Endothelial cell of umbilical vein (primary cell): ENCODE results near the gene CD47. TPM values are rescaled to one million over a fixed set of nuclear protein-coding genes. Genes with fewer than 3 reads are reported as not detected.

ENCODE experiments used
- BruUV-seq: library from RNA; stranded (reverse); fragments of 400-500 nt; replicated peaks from 2 replicates; lab custom pipeline; 2021; lab: Mats Ljungman, UMichigan
- CTCF ChIA-PET: fragments of 300-600, 350-600 bp; sonication (Branson Sonifier 250); formaldehyde crosslinking; loops from one replicate; lab custom pipeline; 2021; ENCODE audit warnings: antibody characterized with exemption, inconsistent platforms; lab: Charles Lee
- POLR2A ChIA-PET: fragments of 300-600, 350-600 bp; sonication (Branson Sonifier 250); formaldehyde crosslinking; loops from one replicate; lab custom pipeline; 2021; ENCODE audit warnings: antibody characterized with exemption, inconsistent platforms; lab: Charles Lee
- DNase-seq: peaks from one replicate; pipeline ENCODE4 v3.0.0-alpha.2; 2011; ENCODE audit warnings: low read depth, low spot score
- FAIRE-seq: peaks from 2 replicates; lab custom pipeline; 2011; peaks lifted over from hg19 to GRCh38; lab: Jason Lieb, UNC
- H2AFZ ChIP-seq: 2 replicates; pipeline ENCODE4 v1.6.0; 2012; ENCODE audit warnings: low read depth, low read length, control low read depth, inconsistent platforms
- H3K27ac ChIP-seq: 2 replicates; pipeline ENCODE4 v1.5.1; 2011; ENCODE audit warnings: low read depth, mild to moderate bottlenecking, control low read depth, low read length, moderate library complexity; ENCODE audit not compliant: insufficient read depth
- H3K27me3 ChIP-seq, 2 experiments: 2 replicates each; pipeline versions ENCODE4 v1.6.0 to v1.6.1; 2011; ENCODE audit warnings: low read length in 2 of 2, mixed read lengths in 1 of 2; ENCODE audit not compliant: control insufficient read depth in 2 of 2, insufficient read depth in 2 of 2
- H3K36me3 ChIP-seq, 2 experiments: 2 replicates in 1 of 2; 3 replicates in 1 of 2; pipeline ENCODE4 v1.5.1; 2011; ENCODE audit warnings: low read length in 2 of 2, mild to moderate bottlenecking in 1 of 2, moderate library complexity in 1 of 2; ENCODE audit not compliant: control insufficient read depth in 2 of 2, insufficient read depth in 2 of 2; ENCODE audit errors: extremely low read depth in 1 of 2
- H3K4me1 ChIP-seq: 3 replicates; pipeline ENCODE4 v1.5.1; 2011; ENCODE audit warnings: mild to moderate bottlenecking, low read length; ENCODE audit not compliant: control insufficient read depth, insufficient read depth; ENCODE audit errors: extremely low read depth
- H3K4me2 ChIP-seq: 2 replicates; pipeline ENCODE4 v1.6.1; 2011; ENCODE audit warnings: low read length, control low read depth, mixed read lengths; ENCODE audit not compliant: insufficient read depth
- H3K4me3 ChIP-seq, 3 experiments: fragments of 200-600 bp in 1 of 3; sonication (generic), shearing (Covaris generic) in 1 of 3; replicated peaks in 1 of 3; 2 replicates each; pipeline ENCODE4 v1.5.1; 2011 to 2016; ENCODE audit warnings: control low read depth in 3 of 3, low read length in 3 of 3, mild to moderate bottlenecking in 2 of 3, inconsistent platforms in 1 of 3, low read depth in 1 of 3, moderate library complexity in 1 of 3; ENCODE audit not compliant: insufficient read depth in 1 of 3
- H3K79me2 ChIP-seq: 2 replicates; pipeline ENCODE4 v1.6.0; 2012; ENCODE audit warnings: low read length, inconsistent platforms; ENCODE audit not compliant: control insufficient read depth, insufficient read depth
- H3K9ac ChIP-seq: replicated peaks from 2 replicates; pipeline ENCODE3; 2011; ENCODE audit warnings: low read length, control low read depth; ENCODE audit not compliant: insufficient read depth; ENCODE audit errors: extremely low read depth
- H3K9me1 ChIP-seq: replicated peaks from 3 replicates; pipeline ENCODE4 v1.6.0; 2011; ENCODE audit warnings: mild to moderate bottlenecking, low read length; ENCODE audit not compliant: control insufficient read depth, insufficient read depth; ENCODE audit errors: extremely low read depth
- H3K9me3 ChIP-seq: replicated peaks from 2 replicates; pipeline ENCODE4 v1.5.1; 2012; ENCODE audit warnings: low read length, inconsistent platforms; ENCODE audit not compliant: control insufficient read depth, insufficient read depth
- H4K20me1 ChIP-seq: replicated peaks from 2 replicates; pipeline ENCODE3; 2011; ENCODE audit warnings: mild to moderate bottlenecking, low read length; ENCODE audit not compliant: control insufficient read depth, insufficient read depth; ENCODE audit errors: extremely low read depth
- EZH2 ChIP-seq: IDR thresholded peaks from 2 replicates; pipeline ENCODE4 v1.6.1; 2012; ENCODE audit warnings: borderline replicate concordance, low read depth, mild to moderate bottlenecking, moderate library complexity, low read length, inconsistent platforms; ENCODE audit not compliant: severe bottlenecking
- FOS ChIP-seq: IDR thresholded peaks from 2 replicates; pipeline ENCODE4 v1.6.1; 2011; ENCODE audit warnings: mild to moderate bottlenecking, low read length, moderate library complexity, borderline replicate concordance; ENCODE audit not compliant: insufficient read depth
- GATA2 ChIP-seq: IDR thresholded peaks from 2 replicates; pipeline ENCODE4 v1.7.0; 2011; ENCODE audit warnings: low read depth, mild to moderate bottlenecking, moderate library complexity, mixed read lengths, low read length; ENCODE audit not compliant: insufficient read length, insufficient read depth
- JUN ChIP-seq: IDR thresholded peaks from 2 replicates; pipeline ENCODE4 v1.6.1; 2011; ENCODE audit warnings: borderline replicate concordance, low read depth; ENCODE audit not compliant: insufficient read length, insufficient read depth
- MYC ChIP-seq: IDR thresholded peaks from one replicate; pipeline ENCODE4 v1.6.1; 2011; ENCODE audit warnings: mild to moderate bottlenecking, low read depth, low read length
- POLR2A ChIP-seq: IDR thresholded peaks from 2 replicates; pipeline ENCODE4 v1.6.1; 2012; ENCODE audit warnings: low read depth, mild to moderate bottlenecking, control low read depth, low read length
- POLR2AphosphoS5 ChIP-seq: IDR thresholded peaks from 2 replicates; pipeline ENCODE4 v1.6.1; 2012; ENCODE audit warnings: low read depth, mild to moderate bottlenecking, control low read depth, low read length, moderate library complexity; ENCODE audit not compliant: insufficient read depth
- dilution Hi-C: fragments of 300-500 bp; cut with MboI; formaldehyde crosslinking; loops from one replicate; pipeline ENCODE4 v1.15.0; 2019; ENCODE audit warnings: low sequenced_read_pairs; ENCODE audit not compliant: extremely low pct_ligation_motif_present
- intact Hi-C: fragments of 100-400 bp; cut with micrococcal nuclease; formaldehyde crosslinking; loops from one replicate; pipeline ENCODE4 v1.10.0; 2022
- polyA plus RNA-seq, 4 experiments: library from polyadenylated mRNA; depleted of rRNA in 3 of 4; stranded (reverse) in 3 of 4; unstranded in 1 of 4; fragments of >200 nt; gene quantifications; 2 replicates each; pipeline versions ENCODE4 v1.2.1 to v1.2.3, GENCODE V29; 2011 to 2012; ENCODE audit warnings: missing spikeins in 1 of 4
- total RNA-seq: library from RNA; stranded (reverse); gene quantifications from 2 replicates; pipeline ENCODE4 v1.2.3, GENCODE V29; 2021
- TF ChIP-seq, protein P1 (sequence below): IDR thresholded peaks from 2 replicates; pipeline ENCODE4 v1.6.1; 2011; ENCODE audit not compliant: insufficient read depth, insufficient read length
- TF ChIP-seq, protein P2 (sequence below), 2 donors: IDR thresholded peaks; 1 replicate in 1 of 2; 2 replicates in 1 of 2; pipeline ENCODE4 v1.5.1; 2011; ENCODE audit warnings: low read length in 2 of 2, mild to moderate bottlenecking in 2 of 2, moderate library complexity in 2 of 2, control low read depth in 1 of 2, inconsistent platforms in 1 of 2, low read depth in 1 of 2; ENCODE audit not compliant: insufficient read depth in 1 of 2; ENCODE audit errors: extremely low read depth in 1 of 2

The CD47 gene
- total and polyA plus RNA-seq, 2 donors (not counting 3 experiments of a cell fraction or from before 2014, with no cell fraction given) = 29.3 to 32.2 TPM

DNA sequence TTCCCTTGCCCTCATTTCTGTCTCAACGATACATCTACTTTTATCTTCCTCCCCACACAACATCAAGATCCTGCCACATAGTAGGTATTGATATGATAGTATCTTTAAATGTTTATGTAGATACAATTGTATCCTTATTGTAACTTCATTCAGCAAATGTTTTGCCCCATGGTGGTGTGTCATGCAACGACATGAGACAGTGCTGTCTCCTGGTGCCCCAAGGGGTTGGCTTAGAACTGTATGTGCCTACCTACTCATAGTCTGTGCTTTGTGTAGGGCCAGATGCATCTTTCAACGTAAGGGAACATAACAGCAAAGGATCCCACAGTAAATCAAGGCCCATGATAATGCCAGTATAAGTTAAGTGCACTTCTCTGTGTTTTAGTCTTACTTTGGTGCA lies 2.8 kb upstream of the CD47 start:
- Histone ChIP-seq H3K9me1 (no peaks in the 10 kb centered on the region), H3K27ac (no peak overlapping the region), H3K9ac (no peak overlapping the region), H3K79me2 (peaks cover 13% of the 10 kb centered on the region), H3K4me1 (peaks cover 8% of the 10 kb centered on the region), H3K4me3 (no peak overlapping the region), H2AFZ (no peak overlapping the region), H4K20me1 (no peaks in the 10 kb centered on the region), H3K9me3 (no peaks in the 10 kb centered on the region), H3K4me2 (no peak overlapping the region), H3K36me3 (no peaks in the 10 kb centered on the region), H3K27me3 (peaks cover 5 to 9% of the 10 kb centered on the region in 2 experiments)
- CTCF ChIA-PET = interaction anchor here (1.0 to 3.4 kb wide), 5 partner anchors 11 to 384 kb away, joined by 3 to 12 read pairs (median 10); no protein-coding TSS in a partner anchor
- FAIRE-seq (no peak), DNase-seq (no peak)
- intact Hi-C loops (loop anchor here (5.0 kb wide), 1 partner anchor 384 kb away; no protein-coding TSS in a partner anchor), dilution Hi-C loops (no loop called here)
- POLR2A ChIA-PET = no interaction called here
- TF ChIP-seq EZH2 (no peak), POLR2A (no peak), POLR2AphosphoS5 (no peak), JUN (no peak), MYC (no peak), GATA2 (no peak), FOS (no peak)
- TF ChIP-seq, protein P1, sequence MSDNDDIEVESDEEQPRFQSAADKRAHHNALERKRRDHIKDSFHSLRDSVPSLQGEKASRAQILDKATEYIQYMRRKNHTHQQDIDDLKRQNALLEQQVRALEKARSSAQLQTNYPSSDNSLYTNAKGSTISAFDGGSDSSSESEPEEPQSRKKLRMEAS = no peak
- TF ChIP-seq, protein P2, sequence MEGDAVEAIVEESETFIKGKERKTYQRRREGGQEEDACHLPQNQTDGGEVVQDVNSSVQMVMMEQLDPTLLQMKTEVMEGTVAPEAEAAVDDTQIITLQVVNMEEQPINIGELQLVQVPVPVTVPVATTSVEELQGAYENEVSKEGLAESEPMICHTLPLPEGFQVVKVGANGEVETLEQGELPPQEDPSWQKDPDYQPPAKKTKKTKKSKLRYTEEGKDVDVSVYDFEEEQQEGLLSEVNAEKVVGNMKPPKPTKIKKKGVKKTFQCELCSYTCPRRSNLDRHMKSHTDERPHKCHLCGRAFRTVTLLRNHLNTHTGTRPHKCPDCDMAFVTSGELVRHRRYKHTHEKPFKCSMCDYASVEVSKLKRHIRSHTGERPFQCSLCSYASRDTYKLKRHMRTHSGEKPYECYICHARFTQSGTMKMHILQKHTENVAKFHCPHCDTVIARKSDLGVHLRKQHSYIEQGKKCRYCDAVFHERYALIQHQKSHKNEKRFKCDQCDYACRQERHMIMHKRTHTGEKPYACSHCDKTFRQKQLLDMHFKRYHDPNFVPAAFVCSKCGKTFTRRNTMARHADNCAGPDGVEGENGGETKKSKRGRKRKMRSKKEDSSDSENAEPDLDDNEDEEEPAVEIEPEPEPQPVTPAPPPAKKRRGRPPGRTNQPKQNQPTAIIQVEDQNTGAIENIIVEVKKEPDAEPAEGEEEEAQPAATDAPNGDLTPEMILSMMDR (IDR thresholded peaks at IDR 0.05; ENCODE audit: extremely low read depth in 1 of 2, insufficient read depth in 1 of 2, low read depth in 1 of 2, low read length in 2 of 2) = no peak
- BruUV-seq = no TSS peak
